Stimulated activated CD8-positive, alpha-beta memory T cell treated with anti-CD3 and anti-CD28 coated beads, Interleukin-4, amount 100 ng/mL, for 24 hours (primary cell): Measurements from ENCODE around the gene NCKAP1.
"Not testable (repeated sequence)": the region's sequence is repeated elsewhere in the genome, so short reads cannot be mapped to it uniquely, and the experiment has no call there.

Experiments used
- DNase-seq: peaks from one replicate; pipeline ENCODE4 v3.0.0-alpha.2; 2020; ENCODE audit warnings: low read depth

NCKAP1 gene

DNA sequence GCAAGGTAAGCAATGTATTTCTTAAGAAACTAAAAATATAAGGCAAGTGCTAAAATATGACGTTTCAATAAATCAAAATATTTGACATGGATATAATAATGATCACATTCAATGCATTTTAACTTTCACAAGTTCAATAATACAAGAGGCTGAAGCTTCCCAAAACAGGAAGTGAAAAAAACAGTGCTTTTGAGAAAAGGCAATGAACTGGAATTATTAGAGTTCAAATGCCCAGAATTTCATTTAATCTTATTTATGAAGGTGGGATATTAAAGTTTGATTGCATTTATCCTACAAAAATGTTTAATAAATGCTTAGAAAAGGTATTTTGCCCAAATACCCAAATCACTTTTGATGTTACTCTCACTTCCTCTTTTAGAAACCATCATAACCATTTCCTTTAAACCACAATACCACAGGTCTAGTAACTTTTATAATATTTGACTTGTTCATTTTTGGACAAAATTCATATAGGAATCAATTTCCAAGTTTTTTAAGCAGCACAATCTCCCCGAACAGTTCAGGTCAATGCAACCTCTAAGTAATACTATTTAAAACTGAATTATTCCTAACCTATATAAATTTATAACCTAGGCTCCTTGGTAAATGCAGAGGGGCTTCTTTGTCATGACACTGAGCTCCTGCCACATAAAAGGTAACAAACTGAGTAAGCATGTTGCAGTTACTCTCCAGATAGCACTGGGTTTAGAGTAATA lies 2.1 kb downstream of the NCKAP1 start:
- DNase-seq: no peak

DNA sequence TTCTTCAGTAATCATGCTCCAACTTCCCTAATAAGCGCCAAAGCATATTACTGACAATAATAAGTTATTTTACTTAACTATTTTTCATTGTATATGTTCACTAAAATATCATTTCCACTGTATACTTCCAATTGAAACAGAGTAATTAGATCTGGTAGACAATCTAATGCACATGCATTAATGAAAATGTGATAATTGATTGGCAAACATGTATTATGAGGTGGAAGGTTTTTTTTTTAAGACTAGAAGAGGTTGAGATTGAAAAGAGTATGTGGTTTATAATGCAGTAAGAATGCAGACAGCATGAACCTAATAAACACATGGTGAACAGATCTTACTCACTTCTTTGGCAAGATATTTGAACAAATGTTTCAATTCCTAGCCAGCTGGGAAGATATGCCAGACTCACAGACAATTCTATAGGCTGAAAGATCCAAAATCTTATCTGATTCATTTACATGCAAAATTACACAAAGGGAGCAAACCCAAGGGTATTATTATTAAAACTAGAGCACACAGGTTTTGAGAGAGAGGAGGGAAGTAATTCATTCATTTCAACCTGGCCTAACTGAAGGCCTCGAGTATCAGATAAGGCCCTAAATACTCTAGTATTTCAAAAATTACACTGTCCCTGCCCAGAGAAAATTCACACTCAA lies 2.8 kb downstream of the NCKAP1 start:
- DNase-seq: no peak

DNA sequence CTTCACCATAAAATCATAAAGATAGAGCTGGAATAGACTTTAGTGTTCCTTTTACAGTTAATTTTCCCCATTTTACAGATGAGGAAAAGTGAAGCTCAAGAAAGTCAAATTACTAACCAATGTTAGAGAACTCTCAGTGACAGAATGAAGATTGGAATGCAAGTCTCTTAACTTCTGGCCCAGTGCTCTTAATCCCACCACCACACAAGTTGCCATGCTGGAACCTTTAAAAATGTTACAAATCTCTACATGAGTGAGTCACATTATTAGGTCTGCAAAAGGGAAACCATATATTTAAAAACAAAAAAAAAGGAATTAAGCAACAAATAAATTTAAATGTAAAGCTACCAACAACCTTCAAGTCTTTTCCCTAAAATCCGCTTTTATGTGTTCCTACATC lies 3.5 kb downstream of the NCKAP1 start:
- no peak for DNase-seq

DNA sequence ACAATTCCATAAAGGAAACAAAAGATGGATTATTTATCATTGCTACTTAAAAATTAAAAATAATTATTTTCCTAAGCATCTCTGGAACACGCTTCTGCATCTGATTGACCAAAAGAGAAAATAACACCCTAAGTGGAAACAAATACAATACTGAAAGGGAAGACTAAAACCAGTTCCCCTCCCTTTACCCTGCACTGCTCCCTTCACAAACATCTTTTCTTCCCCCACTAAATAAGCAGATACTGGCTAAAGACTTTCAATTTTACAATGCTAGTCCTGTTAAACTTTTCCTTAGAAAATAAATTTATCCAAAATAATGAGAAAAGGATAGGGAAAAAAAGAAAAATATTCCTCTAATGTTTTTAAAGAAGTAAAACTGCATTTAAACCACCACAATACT lies 4.3 kb downstream of the NCKAP1 start:
- no peak for DNase-seq

DNA sequence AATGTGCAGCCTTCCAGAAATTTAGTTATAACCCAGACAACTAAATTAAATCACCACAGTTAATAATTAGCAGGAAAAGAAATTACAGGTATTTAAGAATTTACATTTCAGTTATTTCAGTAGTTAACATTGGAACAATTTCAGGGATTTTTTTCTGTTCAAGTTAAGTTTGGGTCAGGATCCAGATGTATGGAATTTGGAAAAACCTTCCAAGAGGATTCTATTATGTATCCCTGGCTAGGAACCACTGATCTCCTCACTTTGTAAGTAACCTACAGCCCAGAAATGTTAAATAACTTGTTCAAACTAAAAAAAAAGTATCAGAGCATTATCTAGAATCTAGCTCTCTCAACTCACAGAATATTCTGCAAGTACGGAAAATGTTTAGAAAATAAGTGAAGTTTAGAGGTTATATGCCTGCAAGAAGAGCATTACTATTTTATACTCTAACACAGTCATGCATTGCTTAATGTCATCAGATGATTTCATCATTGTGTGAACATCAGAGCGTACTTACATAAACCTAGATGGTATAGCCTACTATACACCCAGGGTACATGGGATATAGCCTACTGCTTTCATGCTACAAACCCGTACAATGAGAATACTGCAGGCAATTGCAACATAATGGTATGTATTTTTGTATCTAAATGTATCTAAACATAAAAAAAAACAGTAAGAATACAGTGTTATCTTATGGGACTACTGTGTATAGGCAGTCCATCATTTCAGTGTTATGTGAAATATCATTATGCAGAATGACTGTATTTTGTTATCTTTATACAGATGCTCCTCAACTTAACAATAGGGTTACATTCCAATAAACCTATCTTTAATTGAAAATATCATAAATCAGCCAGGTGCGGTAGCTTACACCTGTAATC lies 6.1 kb downstream of the NCKAP1 start:
- DNase-seq: no peak

DNA sequence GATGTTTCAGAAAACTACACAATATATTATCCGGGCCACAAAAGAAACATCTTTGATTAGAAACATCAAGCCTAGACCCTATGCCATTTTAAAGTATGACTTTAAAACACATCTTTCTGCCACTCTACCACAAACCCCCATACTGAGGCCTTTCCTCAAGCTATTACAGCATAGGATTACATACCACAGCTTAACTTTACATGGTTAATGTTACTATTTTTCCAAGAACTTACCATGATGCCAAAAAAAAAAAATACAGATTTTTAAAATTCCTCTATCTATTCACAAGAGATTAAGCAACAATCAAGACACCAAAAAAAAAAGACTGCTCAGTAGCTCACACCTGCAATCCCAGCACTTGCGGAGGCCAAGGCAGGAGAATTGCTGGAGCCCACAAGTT lies 9.0 kb downstream of the NCKAP1 start:
- no peak for DNase-seq

DNA sequence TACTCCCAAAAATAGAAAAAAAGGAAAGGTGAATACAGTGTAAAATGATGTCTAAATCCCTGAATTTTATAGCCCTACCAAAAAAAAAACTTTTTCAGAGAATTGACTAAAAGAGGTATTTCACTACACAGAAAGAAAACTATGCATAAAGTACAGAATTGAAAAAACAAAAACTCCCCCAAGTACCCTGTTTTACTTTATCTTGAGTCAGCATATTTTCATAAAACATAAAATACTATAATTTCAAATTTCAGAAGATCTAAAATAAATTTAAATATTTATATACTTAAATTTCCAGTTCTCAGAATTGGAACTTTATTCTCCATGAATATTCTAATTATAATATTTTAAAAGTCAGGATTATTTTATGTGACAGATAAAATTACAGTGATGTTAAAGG lies 10.1 kb downstream of the NCKAP1 start:
- DNase-seq: no peak

DNA sequence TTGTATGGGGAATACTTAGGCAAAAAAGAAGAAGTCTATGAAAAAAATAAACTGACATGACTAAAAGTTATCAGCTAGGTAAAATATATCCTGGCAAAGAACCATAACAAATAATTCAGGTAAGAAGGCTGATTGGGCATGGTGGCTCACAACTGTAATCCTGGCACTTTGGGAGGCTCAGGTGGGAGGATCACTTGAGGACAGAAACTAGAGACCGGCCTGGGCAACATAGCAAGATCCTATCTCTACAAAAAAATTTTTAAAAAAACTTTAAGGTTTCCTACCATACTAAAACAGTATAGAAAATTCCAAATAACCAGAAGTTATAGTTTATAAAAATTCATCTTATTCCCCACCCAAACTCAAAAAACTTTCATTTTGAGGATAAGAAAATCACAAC lies 10.8 kb downstream of the NCKAP1 start:
- DNase-seq: no peak

DNA sequence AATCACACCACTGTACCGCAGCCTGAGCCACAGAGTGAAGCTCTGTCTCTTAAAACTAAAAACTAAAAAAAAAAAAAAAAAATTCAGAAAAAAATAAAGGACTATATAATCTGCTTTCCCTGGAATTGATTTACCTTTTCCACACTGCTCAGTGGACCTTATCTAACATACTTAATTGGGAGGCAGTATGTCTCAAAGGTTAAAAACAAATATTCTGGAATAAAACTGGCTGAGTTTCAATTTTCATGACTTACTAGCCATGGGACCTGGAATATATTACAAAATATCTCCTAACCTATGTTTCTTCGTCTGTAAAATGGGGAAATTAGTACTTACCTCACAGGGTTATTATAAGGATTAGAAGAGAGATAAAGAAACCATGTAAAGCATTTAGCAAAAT lies 11.8 kb downstream of the NCKAP1 start:
- no peak for DNase-seq

DNA sequence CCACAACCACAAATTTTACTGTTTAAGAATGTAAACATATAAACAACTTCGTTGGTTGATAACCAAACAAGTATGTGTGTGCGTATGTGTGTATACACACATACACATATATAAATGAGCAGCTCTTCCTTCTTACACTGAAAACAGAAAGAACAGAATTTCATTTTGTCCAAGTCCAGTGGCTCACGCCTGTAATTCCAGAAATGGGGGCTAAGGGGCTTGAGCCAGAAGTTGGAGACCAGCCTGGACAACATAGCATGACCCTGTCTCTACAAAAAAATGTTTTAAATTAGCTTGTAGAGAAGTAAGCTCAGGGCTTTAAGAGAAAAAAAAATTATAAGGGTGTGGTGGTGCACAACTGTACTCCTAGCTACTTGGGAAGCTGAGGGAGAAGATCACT lies 12.3 kb downstream of the NCKAP1 start:
- DNase-seq: no peak

DNA sequence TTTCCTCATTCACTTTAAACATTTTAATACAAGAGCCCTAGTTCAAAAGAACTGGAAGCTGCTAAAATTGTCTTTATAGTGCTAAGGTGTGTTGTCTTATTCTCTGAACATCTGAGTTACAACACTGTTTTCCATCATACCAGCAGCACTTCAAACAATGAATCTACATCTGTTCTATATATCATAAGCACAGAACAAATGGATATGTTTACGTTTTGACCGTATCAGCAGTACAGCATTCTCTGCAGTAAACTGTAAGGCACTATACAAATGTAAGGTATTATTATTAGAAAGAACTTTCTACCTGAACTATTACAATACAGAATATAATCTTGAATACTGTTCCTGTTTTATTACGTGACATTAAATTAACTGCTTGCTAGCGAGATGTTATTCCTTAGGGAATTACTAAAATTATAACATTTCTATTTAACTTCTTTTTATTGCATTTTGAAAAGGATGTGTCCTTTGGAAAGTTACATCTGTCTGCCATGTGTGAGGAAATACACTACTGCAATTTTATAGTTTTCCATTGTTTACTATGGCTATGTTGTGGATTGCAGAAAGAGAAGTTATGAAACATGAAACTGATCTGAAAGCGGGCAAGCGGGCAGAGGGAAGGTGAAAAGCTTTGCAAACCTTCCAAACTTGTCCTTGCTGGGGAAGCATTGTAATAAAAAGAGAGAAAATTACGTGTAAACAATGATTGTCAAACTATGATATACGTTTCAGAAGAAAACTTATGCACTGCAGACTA lies 13.7 kb downstream of the NCKAP1 start:
- DNase-seq: no peak

DNA sequence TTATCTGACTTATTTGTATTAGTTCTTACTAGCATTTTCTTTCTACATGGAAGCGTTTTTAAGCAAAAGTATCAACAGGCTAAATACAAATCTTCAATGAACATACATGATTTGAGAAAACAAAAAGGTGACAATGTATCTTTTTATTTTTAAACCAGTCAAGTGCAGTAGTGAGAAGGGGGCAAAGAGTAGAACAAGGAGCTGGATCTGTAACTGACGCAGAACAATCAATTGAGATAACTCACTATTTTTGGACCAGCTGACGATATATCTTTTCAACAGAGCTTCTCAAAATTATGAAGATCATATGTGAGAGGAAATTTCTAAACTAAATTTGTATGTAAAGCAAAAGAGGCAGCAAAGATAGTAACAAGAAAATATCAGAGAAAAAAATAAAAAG lies 15.5 kb downstream of the NCKAP1 start:
- no peak for DNase-seq

DNA sequence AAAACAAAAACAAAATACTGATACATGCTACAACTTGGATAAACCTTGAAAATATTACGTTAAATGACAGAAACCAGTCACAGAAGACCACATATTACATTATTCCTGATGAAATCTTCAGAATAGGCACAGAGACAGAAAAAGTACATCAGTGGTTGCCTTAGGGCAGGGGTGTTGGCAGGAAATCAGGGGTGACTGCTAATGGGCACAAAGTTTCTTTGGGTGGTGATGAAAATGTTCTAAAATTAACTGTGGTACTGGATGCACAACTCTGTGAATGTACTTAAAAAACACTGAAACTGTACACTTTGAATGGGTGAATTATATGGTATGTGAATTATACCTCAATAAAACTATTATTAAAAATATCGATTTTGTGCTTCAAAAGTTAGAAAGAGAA lies 16.6 kb downstream of the NCKAP1 start:
- DNase-seq: no peak

DNA sequence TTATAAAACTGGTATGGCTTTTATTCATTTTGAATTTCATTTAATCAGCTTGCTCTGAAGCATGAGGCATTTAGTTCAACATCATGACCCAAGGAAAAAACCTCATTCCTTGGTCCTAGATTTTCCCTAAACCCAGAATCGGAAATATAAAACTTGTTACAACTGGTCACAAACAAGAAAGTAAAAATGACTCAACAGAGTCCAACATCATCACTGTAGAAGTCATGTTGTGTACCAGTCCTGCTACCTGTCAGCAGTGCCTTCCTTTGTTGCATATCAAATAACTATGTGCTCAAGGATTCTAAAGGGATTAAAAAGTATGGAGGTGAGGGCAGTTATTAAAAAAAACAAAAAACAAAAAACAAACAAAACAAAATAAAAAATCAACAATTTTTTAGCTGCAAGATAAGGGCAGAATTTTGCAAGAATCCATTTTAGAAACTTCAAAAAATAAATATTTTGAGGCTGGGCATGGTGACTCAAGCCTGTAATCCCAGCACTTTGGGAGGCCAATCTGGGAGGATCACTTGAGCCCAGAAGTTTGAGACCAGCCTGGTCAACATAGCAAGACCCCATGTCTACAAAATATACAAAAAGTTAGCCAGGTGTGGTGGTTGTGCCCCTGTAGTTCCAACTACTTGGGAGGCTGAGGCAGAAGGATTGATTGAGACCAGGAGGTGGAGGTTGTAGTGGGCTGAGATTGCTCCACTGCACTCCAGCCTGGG lies 18.4 kb downstream of the NCKAP1 start:
- DNase-seq: no peak

DNA sequence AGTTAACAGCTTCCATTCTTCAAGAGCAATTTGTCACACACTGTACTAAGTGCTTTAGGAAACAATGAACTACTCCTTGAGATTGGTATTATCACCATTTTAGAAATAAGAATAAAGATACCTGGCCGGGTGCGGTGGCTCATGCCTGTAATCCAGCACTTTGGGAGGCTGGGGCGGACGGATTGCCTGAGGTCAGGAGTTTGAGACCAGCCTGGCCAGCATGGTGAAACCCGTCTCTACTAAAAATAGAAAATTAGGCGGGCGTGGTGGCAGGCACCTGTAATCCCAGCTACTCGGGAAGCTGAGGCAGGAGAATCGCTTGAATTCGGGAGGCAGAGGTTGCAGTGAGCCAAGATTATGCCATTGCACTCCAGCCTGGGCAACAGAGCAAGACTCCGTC lies 20.4 kb downstream of the NCKAP1 start:
- not testable (repeated sequence) for DNase-seq

DNA sequence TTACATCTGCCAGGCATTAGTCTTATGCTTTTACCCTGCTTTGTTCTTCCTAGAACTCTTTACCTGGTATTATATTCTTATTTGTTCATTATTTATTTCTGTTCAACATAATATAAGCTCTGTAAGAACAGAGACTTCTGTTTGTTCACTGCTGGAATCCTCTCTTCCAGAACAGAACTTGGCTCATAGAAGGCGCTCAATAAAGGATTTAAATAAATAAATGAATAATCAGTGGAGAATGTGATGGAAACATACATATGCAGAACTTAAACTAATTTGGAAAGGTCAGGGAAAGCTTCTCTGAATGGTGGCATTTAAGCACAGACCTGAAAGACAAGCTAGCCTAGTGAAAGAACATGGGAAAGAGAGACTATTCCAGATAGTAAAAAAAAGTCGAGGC lies 24.3 kb downstream of the NCKAP1 start:
- DNase-seq: no peak

DNA sequence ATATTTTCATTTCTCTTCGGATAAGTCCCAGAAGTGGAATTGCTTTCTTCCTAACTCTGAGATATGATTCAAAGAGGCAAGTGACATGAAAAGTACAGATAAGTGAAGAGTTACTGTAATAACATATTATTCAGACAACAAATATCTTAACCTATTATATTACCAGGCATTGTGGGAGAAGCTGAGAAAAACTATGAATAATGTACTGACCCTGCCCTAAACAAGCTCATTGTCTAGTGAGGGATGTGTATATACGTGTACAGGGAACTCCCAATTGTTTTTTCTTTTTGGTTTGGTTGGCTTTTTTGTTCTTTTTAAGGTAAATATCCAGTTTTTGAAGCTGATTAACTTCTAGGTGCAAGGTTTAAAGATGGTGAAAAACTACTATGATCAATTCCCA lies 26.5 kb downstream of the NCKAP1 start:
- no peak for DNase-seq

DNA sequence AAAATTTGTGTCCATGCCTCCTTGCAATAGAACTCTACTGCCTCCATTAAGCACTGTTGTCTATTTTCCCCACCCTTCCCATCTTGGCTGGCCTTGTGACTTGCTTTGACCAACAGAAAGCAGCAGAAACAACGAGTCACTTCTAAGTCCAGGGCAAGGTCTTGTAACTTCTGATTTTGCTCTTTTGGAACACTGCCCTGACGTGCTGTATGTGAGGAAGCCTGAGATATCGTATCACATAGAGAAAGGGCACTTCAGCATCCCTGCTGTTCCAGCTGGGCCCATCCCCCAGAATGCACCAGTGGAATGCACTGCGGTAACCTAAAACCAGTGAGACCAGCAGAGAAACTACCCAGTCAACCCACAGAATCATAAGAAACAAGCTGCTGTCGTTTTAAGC lies 28.1 kb downstream of the NCKAP1 start:
- no peak for DNase-seq

DNA sequence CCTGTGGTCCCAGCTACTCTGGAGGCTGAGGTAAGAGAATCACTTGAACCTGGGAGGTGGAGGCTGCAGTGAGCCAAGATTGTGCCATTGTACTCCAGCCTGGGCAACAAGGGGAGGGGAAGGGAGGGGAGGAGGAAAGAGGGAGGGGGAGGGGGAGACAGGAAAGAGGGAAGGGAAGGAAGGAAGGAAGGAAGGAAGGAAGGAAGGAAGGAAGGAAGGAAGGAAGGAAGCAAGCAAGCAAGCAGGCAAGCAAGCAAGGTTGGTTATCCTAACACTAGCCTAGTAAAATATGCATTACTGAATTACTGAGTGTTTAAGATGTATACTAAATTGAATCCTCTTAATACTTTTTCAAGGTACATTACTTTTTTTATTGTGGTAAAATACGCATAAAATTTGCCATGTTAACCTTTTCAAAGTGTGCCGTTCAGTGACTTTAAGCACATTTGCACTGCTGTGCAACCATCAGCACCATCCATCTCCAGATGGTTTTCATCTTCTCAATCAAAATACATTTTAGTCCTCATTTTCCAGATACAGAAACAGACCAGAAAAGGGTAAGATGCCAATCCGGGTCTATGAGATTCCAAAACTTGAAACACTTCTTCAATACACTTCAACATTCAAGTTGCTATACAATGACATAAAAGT lies 28.9 kb downstream of the NCKAP1 start:
- no peak for DNase-seq

DNA sequence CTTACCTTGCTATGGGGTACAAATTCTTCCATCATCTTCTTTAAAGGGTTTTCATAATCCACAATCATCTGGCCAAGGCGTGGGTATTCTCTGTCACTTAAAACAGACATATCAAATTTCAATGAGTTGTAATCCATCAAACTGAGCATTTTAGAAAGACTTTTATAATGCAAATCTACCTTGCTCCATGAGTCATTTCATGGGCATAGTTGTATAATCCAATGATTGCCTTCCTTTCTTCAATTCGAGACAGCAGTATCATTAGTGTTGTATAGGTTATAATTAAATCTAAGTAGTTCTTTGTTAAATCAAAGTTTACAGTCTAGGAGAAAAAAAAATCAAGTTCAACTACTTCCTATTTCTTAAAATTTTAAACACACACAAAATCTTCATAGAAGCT lies 36.3 kb downstream of the NCKAP1 start:
- no peak for DNase-seq

DNA sequence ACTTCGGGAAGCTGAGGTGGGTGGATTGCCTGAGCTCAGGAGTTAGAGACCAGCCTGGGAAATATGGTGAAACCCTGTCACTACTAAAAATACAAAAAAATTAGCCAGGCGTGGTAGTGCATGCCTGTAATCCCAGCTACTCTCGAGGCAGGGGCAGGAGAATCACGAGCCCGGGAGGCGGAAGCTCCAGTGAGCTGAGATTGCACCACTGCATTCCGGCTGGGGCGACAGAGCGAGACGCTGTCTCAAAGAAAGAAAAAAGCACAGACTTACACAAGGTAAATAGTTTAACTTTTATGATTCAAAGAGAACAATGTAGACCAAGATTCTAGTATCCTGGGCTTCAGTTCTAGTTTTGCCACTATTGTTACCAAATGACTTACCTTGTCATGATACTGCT lies 37.4 kb downstream of the NCKAP1 start:
- DNase-seq: no peak
